SU-DHL-6 (cell line): ENCODE data around the gene TPP1.

ENCODE experiments used
- EZH2phosphoT487 ChIP-seq: fragments of 200-600 bp; sonication (generic), shearing (Covaris generic); conservative IDR thresholded peaks from 2 replicates; pipeline ENCODE4 v1.6.1; 2018; ENCODE audit warnings: mild to moderate bottlenecking, antibody characterized with exemption, low read length, moderate library complexity, mixed read lengths
- TF ChIP-seq, protein P1 (sequence below): fragments of 200-600 bp; sonication (generic); IDR thresholded peaks from one replicate; pipeline ENCODE4 v1.5.1; 2017; ENCODE audit warnings: antibody characterized with exemption, mild to moderate bottlenecking, low read length, moderate library complexity; ENCODE audit not compliant: insufficient read depth, poor library complexity, severe bottlenecking

DNA sequence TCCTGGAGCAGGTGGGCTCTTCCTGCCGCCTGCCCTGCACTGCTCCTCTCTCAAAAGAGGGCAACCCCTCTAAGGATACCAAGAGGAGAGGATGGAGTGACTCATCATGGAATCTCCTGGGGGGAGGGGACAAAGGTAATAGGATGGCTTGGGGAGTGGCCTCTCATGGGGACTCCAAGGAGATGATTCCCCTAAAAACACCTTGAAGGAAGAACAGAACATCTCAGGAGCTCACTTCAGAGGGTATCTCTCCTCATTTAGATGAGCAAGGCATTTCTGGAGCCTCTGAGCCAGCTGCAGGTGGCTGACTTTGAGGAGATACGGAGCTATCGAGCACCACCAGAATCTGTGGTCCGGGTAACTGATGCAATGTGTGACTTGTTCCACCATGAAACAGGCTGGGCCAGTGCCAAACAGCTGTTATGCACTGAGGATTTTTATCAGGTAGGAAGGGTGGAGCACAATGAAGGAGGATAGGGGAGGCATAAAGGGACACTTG lies 56.1 kb downstream of the TPP1 start:
- TF ChIP-seq EZH2phosphoT487 = no peak
- TF ChIP-seq, protein P1, sequence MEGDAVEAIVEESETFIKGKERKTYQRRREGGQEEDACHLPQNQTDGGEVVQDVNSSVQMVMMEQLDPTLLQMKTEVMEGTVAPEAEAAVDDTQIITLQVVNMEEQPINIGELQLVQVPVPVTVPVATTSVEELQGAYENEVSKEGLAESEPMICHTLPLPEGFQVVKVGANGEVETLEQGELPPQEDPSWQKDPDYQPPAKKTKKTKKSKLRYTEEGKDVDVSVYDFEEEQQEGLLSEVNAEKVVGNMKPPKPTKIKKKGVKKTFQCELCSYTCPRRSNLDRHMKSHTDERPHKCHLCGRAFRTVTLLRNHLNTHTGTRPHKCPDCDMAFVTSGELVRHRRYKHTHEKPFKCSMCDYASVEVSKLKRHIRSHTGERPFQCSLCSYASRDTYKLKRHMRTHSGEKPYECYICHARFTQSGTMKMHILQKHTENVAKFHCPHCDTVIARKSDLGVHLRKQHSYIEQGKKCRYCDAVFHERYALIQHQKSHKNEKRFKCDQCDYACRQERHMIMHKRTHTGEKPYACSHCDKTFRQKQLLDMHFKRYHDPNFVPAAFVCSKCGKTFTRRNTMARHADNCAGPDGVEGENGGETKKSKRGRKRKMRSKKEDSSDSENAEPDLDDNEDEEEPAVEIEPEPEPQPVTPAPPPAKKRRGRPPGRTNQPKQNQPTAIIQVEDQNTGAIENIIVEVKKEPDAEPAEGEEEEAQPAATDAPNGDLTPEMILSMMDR = no peak
